HCT116 (cell line): ENCODE data around the gene ATP11B.

Experiments used
- ATF3 ChIP-seq: IDR thresholded peaks from 2 replicates; pipeline ENCODE4 v1.6.1; 2012
- CEBPB ChIP-seq: IDR thresholded peaks from 2 replicates; pipeline ENCODE4 v1.6.1; 2012; ENCODE audit warnings: low read depth
- EGR1 ChIP-seq: IDR thresholded peaks from 2 replicates; pipeline ENCODE4 v1.6.1; 2012; ENCODE audit warnings: low read depth
- EZH2 ChIP-seq: fragments of 200-600 bp; sonication (generic); IDR thresholded peaks from 2 replicates; pipeline ENCODE4 v1.6.1; 2017; ENCODE audit warnings: antibody characterized with exemption, mixed run types
- JUND ChIP-seq: IDR thresholded peaks from 2 replicates; pipeline ENCODE4 v1.6.1; 2012
- POLR2A ChIP-seq: IDR thresholded peaks from 2 replicates; pipeline ENCODE4 v1.7.0; 2011; ENCODE audit warnings: borderline replicate concordance; ENCODE audit not compliant: insufficient read depth, insufficient read length; ENCODE audit errors: extremely low read depth
- POLR2AphosphoS5 ChIP-seq: IDR thresholded peaks from 2 replicates; pipeline ENCODE4 v1.6.1; 2011; ENCODE audit warnings: mild to moderate bottlenecking, low read depth, low read length, moderate library complexity
- REST ChIP-seq: IDR thresholded peaks from 2 replicates; pipeline ENCODE4 v1.6.1; 2012; ENCODE audit warnings: low read depth
- SP1 ChIP-seq: IDR thresholded peaks from 2 replicates; pipeline ENCODE4 v1.6.1; 2012; ENCODE audit warnings: low read depth
- SRF ChIP-seq: IDR thresholded peaks from 2 replicates; pipeline ENCODE4 v1.6.1; 2012; ENCODE audit warnings: low read depth
- TCF7L2 ChIP-seq: IDR thresholded peaks from 2 replicates; pipeline ENCODE4 v1.7.0; 2011; ENCODE audit warnings: borderline replicate concordance, inconsistent platforms; ENCODE audit not compliant: insufficient read depth, insufficient read length; ENCODE audit errors: extremely low read depth
- ZNF274 ChIP-seq: fragments of 200-500 bp; sonication (Bioruptor generic); IDR thresholded peaks from 2 replicates; pipeline ENCODE4 v1.6.1; 2014; ENCODE audit warnings: mild to moderate bottlenecking, low read depth, low read length, inconsistent platforms
- TF ChIP-seq, protein P1 (sequence below), 3 experiments: fragments of 200-600 bp in 1 of 3; sonication (generic) in 1 of 3; IDR thresholded peaks in 2 of 3; conservative IDR thresholded peaks in 1 of 3; 2 replicates each; pipeline ENCODE4 v1.5.1; 2012 to 2017; ENCODE audit warnings: low read depth in 2 of 3, low read length in 2 of 3, antibody characterized with exemption in 1 of 3, borderline replicate concordance in 1 of 3, control low read depth in 1 of 3, mild to moderate bottlenecking in 1 of 3, mixed read lengths in 1 of 3, mixed run types in 1 of 3, moderate library complexity in 1 of 3; ENCODE audit not compliant: insufficient read depth in 1 of 3
- TF ChIP-seq, protein P2 (sequence below): IDR thresholded peaks from 2 replicates; pipeline ENCODE4 v1.6.1; 2012

DNA sequence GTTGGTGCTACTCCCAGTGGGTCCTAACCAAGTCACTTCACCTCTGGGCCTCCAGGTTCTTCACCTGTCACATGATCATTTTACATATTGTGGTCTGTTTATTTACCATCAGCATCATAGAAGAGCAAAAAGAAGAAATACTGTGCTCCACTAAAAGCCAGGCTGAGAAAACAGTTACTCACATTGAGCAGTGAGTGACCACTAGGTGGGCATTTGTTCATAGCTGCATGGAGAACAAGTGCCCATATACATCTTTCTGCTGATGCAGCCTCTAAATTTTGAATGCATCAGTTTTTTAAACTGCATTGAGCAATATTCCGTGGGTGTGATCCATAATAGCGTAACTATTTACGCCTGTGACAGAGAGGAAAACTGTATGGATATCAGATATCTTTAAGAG lies 110.9 kb downstream of the ATP11B start:
- TF ChIP-seq, protein P1, sequence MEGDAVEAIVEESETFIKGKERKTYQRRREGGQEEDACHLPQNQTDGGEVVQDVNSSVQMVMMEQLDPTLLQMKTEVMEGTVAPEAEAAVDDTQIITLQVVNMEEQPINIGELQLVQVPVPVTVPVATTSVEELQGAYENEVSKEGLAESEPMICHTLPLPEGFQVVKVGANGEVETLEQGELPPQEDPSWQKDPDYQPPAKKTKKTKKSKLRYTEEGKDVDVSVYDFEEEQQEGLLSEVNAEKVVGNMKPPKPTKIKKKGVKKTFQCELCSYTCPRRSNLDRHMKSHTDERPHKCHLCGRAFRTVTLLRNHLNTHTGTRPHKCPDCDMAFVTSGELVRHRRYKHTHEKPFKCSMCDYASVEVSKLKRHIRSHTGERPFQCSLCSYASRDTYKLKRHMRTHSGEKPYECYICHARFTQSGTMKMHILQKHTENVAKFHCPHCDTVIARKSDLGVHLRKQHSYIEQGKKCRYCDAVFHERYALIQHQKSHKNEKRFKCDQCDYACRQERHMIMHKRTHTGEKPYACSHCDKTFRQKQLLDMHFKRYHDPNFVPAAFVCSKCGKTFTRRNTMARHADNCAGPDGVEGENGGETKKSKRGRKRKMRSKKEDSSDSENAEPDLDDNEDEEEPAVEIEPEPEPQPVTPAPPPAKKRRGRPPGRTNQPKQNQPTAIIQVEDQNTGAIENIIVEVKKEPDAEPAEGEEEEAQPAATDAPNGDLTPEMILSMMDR (IDR thresholded peaks at IDR 0.05 in 2 of 3, conservative IDR thresholded peaks at IDR 0.05 in 1 of 3; ENCODE audit: borderline replicate concordance in 1 of 3, insufficient read depth in 1 of 3, low read depth in 2 of 3, low read length in 2 of 3), result peak in 2 of 3 experiments; percentile 31 to 40; a peak in 2 of 6 replicates
- TF ChIP-seq, protein P2, sequence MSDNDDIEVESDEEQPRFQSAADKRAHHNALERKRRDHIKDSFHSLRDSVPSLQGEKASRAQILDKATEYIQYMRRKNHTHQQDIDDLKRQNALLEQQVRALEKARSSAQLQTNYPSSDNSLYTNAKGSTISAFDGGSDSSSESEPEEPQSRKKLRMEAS, result no peak
- TF ChIP-seq EZH2 (no peak), POLR2AphosphoS5 (no peak), ZNF274 (no peak), JUND (no peak), SRF (no peak), EGR1 (no peak), CEBPB (no peak), REST (no peak), SP1 (no peak), TCF7L2 (no peak), ATF3 (no peak), POLR2A (no peak)
